ENCODE measurements around the gene HIPK3.

GRCh38 chr11:33387996-33388395, 130.8 kb downstream of the HIPK3 start:
- TF ChIP-seq POLR2A (IDR thresholded peaks at IDR 0.05) (no peak), POLR2AphosphoS5 (IDR thresholded peaks at IDR 0.05; ENCODE audit: insufficient read depth in 1 of 2, low read depth in 1 of 2) (no peak)
- TF ChIP-seq, protein P1, sequence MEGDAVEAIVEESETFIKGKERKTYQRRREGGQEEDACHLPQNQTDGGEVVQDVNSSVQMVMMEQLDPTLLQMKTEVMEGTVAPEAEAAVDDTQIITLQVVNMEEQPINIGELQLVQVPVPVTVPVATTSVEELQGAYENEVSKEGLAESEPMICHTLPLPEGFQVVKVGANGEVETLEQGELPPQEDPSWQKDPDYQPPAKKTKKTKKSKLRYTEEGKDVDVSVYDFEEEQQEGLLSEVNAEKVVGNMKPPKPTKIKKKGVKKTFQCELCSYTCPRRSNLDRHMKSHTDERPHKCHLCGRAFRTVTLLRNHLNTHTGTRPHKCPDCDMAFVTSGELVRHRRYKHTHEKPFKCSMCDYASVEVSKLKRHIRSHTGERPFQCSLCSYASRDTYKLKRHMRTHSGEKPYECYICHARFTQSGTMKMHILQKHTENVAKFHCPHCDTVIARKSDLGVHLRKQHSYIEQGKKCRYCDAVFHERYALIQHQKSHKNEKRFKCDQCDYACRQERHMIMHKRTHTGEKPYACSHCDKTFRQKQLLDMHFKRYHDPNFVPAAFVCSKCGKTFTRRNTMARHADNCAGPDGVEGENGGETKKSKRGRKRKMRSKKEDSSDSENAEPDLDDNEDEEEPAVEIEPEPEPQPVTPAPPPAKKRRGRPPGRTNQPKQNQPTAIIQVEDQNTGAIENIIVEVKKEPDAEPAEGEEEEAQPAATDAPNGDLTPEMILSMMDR (IDR thresholded peaks at IDR 0.05) = no peak

Data from vagina (tissue), 2 donors.